Hematopoietic multipotent progenitor cell treated with erythropoietin and hydrocortisone succinate and interleukin-3 and kit ligand, for 15 days (in vitro differentiated cells): ENCODE results near the gene PRDM16.

Experiments used
- DNase-seq: peaks from one replicate; pipeline ENCODE4 v3.0.0-alpha.2; 2015; ENCODE audit warnings: low spot score

The PRDM16 gene

DNA sequence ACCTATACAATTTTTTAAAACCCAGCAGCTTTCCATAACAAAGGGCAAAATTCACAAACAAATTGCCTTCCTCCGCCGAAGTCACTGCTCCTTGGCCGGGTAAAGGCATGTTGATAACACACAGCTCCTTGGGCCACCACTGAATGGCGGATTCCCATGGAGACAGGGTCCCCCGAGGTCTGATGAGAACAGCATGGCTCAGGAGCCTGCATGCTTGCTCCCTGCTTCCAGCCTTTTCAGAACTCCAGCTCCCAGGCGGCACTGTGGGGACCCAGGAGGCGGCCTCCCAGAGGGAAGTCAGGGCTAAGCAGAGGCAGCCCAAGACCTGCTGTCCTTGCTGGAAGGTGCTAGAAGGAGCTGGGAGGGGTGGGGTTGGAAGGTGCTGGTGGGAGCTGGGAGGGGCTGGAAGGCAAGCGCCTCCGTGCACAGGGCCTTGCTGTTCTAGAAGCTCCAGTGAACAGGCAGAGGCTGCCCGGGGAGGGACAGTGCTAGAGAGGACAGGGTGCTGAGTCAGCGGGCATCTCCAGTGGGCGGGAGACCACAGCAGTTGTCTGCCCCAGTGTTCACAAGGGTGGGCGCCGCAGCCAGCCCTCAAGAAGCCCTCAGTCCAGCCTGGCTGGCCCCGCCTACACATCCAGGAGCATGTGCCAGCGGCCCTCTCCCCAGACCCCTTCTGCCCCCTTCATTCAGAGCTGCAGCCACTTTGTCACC is 35.1 kb downstream of the PRDM16 start:
- DNase-seq, result no peak

DNA sequence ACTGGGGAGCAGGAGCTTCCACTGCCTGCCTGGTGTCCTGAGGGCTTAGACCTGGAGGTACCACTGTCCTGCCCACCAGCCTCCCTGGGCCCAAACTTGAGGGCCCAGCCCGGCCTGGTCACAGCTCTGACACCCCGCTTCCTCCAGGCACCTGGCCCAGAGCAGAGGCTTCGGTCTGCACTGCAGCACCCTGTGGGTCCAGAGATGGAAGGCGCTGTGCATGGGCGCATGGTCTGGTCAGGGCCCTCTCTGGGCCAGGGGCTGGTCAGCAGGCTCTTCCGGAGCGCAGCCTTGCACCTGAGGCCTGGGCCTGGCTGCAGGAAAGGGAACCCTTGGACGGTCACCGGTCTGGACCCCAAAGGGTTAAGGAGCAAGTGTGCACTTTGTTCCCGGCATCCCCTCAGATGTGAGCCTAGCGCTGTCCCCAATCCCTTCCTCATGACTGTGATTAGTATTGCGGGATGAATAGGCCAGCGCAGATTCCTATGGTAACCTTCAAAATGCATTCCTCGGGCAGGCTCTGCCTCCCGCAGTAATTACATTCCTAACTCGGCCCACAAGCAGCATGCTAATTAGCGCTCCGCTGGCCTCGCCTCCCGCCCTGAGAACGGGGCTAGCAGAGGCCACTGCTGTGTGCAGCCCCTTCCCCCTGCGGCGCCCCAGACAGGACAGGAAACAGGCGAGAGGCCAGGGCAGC is 36.3 kb downstream of the PRDM16 start:
- no peak for DNase-seq

- DNase-seq, result no peak
These were observed 37.2 kb downstream of the PRDM16 start for GRCh38 chr1:3106216-3106615.

DNA sequence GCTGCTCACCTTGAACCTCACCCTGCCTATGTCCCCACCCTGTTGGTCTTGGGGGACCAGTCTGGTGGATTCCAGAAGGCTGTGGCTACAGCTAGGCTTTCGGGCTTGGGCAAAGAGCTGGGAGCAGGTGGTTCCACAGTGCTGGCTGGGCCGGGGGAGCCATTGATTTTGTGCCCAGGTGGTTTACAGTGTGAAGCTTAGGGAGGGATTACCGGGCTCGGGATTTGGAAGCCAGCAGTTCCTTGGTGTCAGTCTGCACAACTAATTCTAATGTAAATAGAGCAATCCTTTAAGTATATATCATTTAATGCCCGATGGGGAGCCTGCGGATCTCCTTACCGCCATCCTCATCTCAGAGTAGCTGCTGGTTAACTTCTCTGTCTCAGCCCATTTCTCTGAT is 38.2 kb downstream of the PRDM16 start:
- DNase-seq, result no peak

GRCh38 chr1:3109355-3109754 is 40.4 kb downstream of the PRDM16 start:
- DNase-seq, result no peak

DNA sequence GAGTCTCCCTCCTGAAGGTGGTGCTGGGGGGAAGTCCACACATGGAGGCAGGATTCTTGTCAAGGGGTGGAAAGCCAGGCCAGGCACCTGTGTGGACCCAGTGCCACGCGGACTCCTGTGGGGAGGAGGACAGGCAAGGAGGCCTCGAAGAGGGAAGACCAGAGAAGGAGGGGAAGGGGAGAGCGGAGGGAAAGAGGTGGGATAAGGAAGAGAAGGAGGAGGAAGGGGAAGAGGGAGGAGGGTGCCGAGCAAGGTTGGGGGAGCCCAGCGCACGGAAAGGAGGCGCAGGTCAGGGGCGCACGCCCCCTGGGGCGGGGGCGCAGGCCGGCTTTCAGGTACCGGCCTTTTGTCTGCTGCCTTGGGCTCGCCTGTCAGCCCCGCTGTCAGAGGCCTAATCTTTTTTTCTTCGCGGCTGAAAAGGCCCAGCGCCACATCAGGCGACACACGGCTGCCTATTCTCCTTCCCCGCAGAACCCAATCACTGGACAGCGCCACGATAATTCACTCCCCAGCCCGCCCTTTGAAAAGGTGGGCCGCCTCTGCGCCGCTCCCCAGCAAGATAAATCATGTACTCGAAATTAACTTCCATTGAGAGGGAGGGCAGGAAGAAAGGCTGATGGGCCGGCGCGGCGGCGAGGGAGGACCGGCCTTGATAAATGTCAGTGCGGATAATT is 42.5 kb downstream of the PRDM16 start:
- DNase-seq, result no peak

DNA sequence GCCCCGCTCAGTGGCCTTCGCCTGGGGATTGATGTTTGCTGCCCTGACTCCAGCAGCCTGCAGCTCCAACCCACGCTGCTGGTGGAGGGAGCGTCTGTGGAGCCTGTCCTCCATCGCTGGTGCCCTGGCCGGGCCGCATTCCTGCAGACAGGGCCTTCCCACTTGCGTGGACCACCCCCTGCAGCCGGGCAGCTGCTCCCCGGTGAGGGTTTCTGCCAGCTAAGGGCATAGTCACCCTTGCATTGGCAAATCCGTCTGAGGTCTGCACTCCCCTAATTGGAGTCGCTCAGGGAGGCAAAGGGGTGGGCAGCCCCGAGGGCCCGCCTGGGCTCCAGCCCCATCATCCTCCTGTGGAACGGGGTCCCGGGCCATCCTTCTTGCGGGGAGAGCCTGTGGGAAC is 43.5 kb downstream of the PRDM16 start:
- no peak for DNase-seq

GRCh38 chr1:3113047-3113740 is 44.2 kb downstream of the PRDM16 start:
- DNase-seq, result no peak

DNA sequence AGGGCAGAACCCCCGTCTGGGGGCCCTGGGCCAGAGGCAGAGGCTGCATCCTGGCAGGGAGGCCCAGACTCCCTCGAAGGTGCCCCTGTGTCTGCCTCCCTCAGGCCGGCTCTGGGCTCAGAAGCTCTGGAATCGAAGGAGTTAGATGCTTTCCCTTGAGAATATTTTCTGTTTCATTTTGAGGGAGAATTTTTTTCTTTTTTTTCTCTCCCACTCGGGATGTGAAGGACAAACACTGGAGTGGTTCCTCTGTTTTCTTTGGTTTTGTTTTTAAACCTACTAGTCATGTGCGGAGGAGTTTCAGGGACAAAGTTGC is 44.7 kb downstream of the PRDM16 start:
- no peak for DNase-seq

- no peak for DNase-seq
These were observed 45.2 kb downstream of the PRDM16 start for GRCh38 chr1:3114131-3114744.

DNA sequence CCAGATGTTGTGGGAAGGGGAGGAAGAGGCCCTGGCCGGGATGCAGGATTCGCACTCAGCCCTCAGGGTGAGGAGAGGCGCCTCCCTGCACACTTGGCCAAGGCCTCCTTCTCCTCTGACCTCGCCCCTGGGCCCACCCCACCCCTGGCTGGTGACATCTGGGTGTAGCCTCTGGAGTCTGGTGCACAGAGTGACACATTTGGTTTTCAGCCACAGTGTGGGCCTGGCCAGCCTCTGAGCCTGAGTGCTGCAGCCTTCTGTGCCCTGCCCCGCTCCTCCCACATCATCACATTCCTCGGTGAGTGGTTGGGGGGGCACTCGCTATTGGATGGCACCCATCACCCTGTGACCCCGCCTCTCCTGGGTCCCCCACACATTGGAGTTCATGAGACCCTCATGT is 45.8 kb downstream of the PRDM16 start:
- DNase-seq, result no peak

DNA sequence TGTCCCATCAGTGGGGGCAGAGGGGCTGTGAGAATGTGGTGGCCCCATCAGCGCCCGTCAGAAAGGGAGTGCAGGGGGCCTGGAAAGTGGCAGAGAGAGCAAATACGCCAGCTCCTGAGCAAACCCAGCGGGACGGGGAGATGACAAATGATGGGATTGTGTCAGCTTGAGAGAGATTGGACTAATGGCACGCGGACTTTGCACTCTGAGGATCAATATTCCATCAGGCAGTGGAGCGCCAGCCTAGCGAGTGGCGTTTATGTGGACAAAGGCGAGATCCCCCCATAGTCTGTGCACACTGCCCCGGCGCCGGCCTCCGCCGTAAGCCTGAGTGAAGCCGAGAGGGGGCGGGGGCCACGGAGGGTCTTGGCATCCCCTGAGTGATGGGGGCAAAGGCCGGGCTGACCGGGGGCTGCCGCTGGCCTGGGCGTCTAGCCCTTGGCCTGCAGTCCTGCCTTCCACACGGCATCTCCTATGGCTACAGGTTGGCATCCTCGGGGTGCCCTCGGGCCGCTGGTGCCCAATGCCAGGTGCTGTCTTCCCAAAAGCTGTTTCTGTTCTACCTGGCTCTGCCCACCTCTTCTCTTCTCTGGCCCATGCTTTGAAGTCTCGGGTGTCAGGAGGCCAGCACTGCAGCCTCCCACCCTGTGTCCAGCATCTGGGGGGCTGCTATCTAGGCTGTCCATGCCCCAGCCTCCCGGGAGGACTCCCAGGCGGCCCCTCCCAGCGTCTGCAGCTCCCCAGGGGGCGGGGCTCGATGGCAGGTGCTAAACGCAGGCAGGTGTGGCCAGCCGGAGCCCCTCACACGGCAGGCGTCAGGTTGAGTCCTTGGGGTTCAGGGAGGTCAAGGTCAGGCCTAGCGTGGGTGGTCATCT is 46.5 kb downstream of the PRDM16 start:
- DNase-seq, result no peak

DNA sequence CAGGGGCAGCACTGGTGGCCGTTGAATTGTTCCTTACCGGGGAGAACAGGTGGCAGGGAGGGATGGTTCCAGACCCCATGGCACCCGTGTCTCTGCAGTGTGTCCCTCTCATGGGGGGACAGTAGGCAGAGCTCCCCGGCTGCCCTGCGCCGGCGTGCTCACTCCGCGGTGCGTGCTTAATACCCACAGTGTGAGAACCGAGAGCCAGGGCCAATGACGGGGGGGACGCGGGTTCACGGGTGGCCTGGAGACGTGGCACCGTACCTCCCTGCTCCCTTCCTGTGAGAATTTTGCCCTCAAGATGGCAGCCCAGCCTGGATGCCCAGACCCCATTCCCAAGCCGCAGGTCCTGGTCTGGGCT is 47.1 kb downstream of the PRDM16 start:
- no peak for DNase-seq

DNA sequence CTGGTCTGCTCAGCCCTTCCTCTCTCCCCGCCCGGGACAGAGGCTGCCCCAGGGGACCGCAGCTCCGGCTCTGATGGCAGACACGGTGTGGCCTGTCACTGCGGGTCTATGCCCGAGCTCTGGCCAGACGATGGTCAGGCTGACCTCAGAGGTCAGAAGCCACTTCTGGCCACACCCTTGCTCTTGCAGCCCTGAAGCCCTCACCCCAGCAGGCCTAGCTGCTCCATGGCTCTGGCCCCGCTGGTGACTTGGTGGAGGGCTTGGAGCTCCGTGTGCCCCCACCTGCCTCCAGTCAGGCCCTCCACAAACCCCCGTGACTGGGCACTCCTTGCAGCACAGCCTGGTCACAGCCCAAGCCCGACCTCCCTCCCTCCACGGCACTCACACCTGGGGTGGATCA is 47.6 kb downstream of the PRDM16 start:
- no peak for DNase-seq

GRCh38 chr1:3117879-3118278 is 48.9 kb downstream of the PRDM16 start:
- no peak for DNase-seq

- DNase-seq, result no peak
These were observed 50.1 kb downstream of the PRDM16 start for GRCh38 chr1:3119061-3119460.

DNA sequence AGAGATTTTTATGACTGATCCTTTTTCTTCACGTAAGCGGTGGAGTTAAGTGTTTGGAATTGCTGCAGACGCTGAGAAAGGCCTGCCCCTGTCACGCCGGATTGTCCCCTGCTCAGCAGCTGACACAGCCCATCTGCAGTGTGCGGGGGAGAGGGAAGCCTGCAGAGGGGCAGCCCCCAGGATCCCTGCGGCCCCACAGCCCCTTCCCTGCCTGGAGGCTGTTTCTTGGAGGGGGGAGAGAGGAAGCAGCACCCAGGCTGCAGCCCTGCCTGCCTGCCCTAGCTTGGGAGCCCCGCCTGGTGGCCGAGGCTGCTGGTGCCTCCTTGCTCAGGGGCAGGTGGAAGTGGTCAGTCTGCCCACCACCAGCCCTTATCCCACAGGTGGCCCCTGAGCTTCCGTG is 50.7 kb downstream of the PRDM16 start:
- DNase-seq, result no peak

DNA sequence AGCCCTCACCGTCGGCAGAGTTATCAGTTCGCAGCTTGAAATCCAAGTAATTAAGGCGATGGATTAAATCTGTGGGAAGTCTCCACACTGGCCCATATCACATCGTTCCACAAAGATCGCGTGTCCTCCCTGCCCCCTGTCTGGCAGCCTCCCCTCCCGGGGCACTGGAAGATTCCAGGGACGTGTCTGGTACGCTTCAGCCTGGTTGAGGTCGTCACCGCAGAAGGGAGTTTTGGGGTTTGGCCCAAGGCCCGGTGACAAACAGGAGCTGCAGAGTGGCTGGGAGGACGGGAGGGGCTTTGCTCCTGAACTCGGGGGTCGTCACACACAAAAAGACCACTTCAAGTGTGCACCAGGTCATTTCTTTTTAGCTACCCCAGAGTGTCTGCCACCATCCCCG is 51.1 kb downstream of the PRDM16 start:
- no peak for DNase-seq

DNA sequence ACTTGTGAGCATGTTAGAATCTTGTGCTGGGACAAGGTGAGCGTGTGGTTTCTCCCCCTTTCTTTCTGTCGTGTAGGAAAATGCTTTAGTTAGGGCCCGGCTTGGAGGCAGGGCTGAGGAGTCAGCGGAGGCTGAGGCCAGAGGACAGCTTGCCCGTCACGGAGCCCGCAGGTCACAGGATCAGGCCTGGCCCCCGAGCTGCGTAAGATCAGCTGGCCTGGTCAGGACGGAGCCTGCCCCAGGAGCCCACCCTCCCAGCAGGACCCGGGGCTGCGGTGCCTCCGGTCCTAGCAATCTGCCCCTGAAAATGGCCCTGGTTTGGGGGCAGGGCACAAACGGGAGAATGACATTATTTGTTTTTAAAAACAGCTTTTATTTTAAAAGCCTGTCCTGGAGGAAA is 52.0 kb downstream of the PRDM16 start:
- DNase-seq, result no peak

GRCh38 chr1:3121401-3122210 is 52.6 kb downstream of the PRDM16 start:
- no peak for DNase-seq

DNA sequence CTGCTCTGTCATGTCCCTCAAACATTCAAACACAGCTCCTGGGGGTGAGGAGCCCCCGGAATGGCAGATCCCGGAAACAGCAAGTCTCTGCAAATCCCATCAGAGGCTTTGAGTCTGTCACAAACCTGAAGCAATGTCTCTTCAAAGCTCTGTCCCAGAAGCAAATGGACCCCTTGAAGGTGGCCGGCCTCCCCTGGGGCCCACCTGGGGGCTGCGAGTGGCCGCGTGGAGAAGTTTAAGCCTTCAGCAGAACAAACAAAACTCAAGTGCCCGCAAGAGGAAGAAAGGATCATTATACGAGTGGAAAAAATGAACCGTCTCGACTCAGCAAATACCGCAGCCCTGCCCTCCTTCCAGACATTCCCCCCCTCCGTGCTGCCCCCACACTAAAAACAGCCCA is 53.3 kb downstream of the PRDM16 start:
- no peak for DNase-seq
